T-helper 2 cell treated with Interferon-gamma antibody and Interleukin-4, amounts not matched to agents 5 μg/mL and 100 μg/mL, for 36 hours (primary cell): Measurements from ENCODE around the gene PTPRT.

Experiments
- DNase-seq: peaks from one replicate; pipeline ENCODE4 v3.0.0; 2021; ENCODE audit warnings: low spot score
- H3K27ac Mint-ChIP-seq: one replicate; pipeline ENCODE4 v1.8.0; 2021; ENCODE audit warnings: mild to moderate bottlenecking, mixed read lengths
- H3K27me3 Mint-ChIP-seq: one replicate; pipeline ENCODE4 v1.8.0; 2021; ENCODE audit warnings: low read depth, mixed read lengths
- H3K36me3 Mint-ChIP-seq: one replicate; pipeline ENCODE4 v1.8.0; 2021; ENCODE audit warnings: low read depth, mixed read lengths
- H3K4me1 Mint-ChIP-seq: one replicate; pipeline ENCODE4 v1.8.0; 2021; ENCODE audit warnings: low read depth, mixed read lengths
- H3K4me3 Mint-ChIP-seq: one replicate; pipeline ENCODE4 v1.8.0; 2022; ENCODE audit warnings: mild to moderate bottlenecking, moderate library complexity, mixed read lengths
- H3K9me3 Mint-ChIP-seq: one replicate; pipeline ENCODE4 v1.8.0; 2021; ENCODE audit warnings: mixed read lengths

Gene PTPRT

DNA sequence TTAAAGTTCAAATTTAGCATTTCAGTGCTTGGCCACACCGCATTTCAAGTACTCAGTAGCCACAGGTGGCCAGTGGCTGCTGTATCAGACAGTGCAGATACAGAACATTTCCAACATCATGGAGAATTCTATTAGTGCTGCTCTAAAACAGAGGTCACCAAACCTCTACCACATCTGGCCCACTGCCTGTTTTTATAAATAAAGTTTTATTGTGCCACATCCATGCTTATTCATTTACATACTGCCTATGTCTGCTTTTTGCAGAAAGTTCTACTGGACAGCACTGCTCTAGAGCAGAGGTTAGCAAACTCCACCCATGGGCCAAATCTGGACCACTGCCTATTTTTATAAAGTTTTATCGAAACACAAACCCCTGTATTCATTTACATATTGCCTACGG is 3.7 kb upstream of the PTPRT start:
- Mint-ChIP-seq H3K4me3 (no peak overlapping the region), H3K27ac (no peak overlapping the region), H3K27me3 (peaks cover 20% of the 10 kb centered on the region), H3K36me3 (no peaks in the 10 kb centered on the region), H3K9me3 (no peaks in the 10 kb centered on the region), H3K4me1 (no peaks in the 10 kb centered on the region)
- DNase-seq, result no peak

DNA sequence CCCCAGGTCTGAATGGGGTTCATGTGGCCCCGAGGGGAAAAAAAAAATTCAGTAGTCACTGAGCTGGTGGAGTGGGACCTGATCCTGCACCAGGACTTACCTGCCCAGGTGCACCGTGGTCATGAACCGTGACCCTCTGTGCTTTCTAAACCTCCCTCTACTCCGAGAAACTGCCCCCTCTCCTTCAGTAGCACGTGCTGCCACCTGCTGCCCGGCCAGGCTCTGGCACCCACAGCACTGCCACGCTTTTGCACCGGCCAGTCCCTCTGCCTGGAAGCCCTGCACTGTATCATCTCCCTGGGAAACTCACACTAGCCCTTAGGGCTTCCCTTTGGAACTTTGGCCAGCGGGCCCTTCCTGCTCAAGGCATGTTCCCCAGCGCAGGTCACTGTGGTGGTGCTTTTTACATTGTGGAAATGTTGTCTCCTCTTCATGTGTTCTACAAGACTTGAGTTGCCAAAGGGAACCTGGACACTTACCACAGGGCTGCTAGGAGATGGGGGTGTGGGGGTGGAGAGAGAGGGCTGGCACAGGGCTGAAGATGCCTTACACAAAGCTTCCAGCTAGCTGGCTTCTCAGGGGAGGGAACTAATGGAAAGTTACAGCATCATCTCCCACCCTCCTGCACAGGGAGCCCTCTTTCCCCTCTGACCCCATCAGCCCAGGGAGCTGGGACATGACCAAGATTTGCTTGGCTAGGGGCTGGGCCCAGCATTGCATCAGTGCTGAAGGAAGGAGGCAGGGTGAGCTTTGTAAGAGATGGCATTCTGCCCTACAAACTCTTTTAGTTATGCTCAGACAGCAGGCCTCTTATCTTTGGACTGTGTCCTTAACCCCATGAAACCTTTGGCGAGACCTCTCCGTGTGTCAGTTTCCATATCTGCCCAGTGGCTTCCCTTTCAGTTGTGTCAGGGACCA is 2.5 kb upstream of the PTPRT start:
- no peaks in the 10 kb centered on the region for H3K9me3 Mint-ChIP-seq
- no peak for DNase-seq
- H3K4me3 Mint-ChIP-seq, result no peak overlapping the region
- peaks cover 2% of the 10 kb centered on the region for H3K4me1 Mint-ChIP-seq
- no peak overlapping the region for H3K27ac Mint-ChIP-seq
- peaks cover 33% of the 10 kb centered on the region for H3K27me3 Mint-ChIP-seq
- no peaks in the 10 kb centered on the region for H3K36me3 Mint-ChIP-seq

DNA sequence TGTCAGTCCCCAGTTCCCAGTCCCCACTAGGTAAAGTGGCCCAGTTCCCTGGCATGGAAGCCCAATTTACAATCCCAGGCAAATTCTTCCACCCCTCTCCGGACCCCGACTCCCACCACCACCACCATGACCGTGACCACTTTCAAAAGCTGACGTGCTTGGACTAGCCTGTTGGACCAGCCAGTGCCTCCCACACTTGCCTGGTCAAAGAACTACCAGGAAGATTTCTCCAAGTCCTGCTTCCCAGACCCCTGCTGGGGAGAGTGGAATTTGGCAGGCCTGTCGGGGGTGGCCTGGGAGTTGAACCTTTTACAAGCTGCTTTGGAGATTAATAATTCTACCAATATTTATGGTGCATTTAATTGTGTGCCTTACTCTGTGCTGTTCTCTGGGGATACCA is 1.4 kb upstream of the PTPRT start:
- Mint-ChIP-seq H3K4me3 (no peak overlapping the region), H3K27me3 (peaks cover 33% of the 10 kb centered on the region), H3K4me1 (peaks cover 2% of the 10 kb centered on the region), H3K27ac (no peak overlapping the region), H3K9me3 (no peaks in the 10 kb centered on the region), H3K36me3 (no peaks in the 10 kb centered on the region)
- DNase-seq, result no peak

DNA sequence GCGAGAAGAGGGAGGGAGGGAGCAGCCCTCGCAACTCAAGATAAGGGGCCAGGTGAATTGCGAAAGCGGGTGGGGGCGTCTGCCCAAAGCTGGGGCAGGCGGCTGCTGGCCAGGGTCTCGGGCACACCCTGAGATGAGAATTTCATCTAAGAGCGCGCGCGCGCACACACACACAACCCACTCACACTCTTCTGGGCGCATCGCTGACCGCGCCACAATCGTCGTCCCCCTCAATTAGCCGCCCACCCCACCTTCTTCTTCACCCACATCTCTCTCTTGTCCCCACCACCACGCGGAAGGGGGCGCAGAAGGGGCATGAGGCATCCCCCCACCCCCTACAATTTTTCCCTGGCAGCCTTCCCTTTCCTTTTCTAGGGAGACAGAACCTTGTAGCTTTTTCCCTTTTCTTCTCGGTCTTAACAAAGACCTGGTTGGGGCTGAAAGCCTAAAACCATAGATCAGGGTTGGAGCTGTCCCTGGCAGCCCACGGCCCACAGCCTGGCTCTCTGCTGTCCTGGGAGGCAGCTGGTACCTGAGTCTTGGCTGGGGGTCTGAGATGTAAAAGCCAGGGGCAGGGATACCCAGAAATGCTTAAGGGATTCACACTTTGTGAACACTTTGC is 737 bp upstream of the PTPRT start:
- H3K9me3 Mint-ChIP-seq, result no peaks in the 10 kb centered on the region
- H3K4me3 Mint-ChIP-seq, result no peak overlapping the region
- peaks cover 33% of the 10 kb centered on the region for H3K27me3 Mint-ChIP-seq
- H3K27ac Mint-ChIP-seq, result no peak overlapping the region
- H3K36me3 Mint-ChIP-seq, result no peaks in the 10 kb centered on the region
- DNase-seq, result no peak
- peaks cover 2% of the 10 kb centered on the region for H3K4me1 Mint-ChIP-seq

DNA sequence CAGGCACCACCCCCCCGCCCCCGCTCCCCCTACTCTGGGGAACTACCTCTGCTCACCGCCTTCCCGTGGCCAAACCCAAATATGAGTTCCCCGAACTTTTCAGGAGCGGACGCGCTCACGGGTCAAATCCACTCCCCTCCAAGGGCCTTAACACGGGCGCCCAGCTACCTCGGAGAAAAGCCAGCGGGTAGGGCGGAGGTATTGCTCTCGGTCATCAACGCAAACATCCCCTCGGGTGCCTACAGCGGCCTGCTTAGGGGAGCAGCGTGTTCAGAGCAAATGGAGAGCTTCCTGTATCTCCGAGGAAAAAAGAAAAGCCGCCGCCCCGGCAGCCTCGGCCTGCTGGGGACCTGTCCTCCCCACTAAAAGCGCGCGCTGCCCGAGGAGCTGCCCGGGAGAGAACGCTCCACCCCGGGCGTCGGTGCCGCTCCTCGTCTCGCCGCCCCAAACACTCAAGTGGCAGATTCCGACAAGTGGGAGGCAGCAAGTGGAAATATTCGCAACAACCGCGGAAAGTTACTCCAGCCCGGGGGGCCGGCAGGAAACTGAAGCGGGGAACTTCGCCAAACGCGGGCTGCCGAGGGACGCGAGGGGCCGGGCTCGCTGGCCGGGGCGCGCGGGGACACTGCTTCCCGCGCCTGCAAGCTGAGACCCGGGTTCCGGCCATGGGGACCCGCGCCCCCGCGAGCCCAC is 699 bp downstream of the PTPRT start:
- DNase-seq, result no peak
- H3K27me3 Mint-ChIP-seq, result peaks cover 33% of the 10 kb centered on the region
- H3K4me1 Mint-ChIP-seq, result peaks cover 2% of the 10 kb centered on the region
- no peak overlapping the region for H3K4me3 Mint-ChIP-seq
- no peaks in the 10 kb centered on the region for H3K36me3 Mint-ChIP-seq
- H3K27ac Mint-ChIP-seq, result no peak overlapping the region
- H3K9me3 Mint-ChIP-seq, result no peaks in the 10 kb centered on the region

DNA sequence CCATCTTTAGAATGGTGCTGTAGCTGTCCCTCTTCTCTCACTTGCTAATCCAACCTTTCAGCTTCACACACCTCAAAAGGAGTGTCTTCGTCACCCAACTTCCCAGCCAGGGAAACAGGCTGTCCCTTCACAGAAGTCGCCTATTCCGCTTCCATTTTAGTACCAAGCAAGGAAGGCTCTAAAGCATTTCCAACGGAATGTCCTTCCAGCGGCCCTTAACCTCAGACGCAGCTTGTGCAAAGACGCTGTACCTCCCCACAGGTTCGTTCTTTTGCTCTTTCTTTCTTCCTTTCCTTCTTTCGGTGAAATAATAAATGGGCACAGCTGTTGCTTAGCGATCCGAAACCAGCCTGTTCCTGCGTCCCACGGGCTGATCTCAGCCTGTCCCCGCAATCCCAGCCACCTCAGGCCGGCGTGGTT is 1.5 kb downstream of the PTPRT start:
- Mint-ChIP-seq H3K4me3 (no peak overlapping the region), H3K4me1 (peaks cover 2% of the 10 kb centered on the region), H3K27me3 (peaks cover 33% of the 10 kb centered on the region), H3K36me3 (no peaks in the 10 kb centered on the region), H3K9me3 (no peaks in the 10 kb centered on the region), H3K27ac (no peak overlapping the region)
- no peak for DNase-seq

GRCh38 chr20:43187476-43188233 is 2.1 kb downstream of the PTPRT start:
- Mint-ChIP-seq H3K9me3 (no peaks in the 10 kb centered on the region), H3K36me3 (no peaks in the 10 kb centered on the region), H3K27me3 (peaks cover 33% of the 10 kb centered on the region), H3K27ac (no peak overlapping the region), H3K4me3 (no peak overlapping the region), H3K4me1 (peaks cover 2% of the 10 kb centered on the region)
- DNase-seq, result peak; percentile 53

GRCh38 chr20:43186312-43186711 is 3.4 kb downstream of the PTPRT start:
- DNase-seq, result no peak
- Mint-ChIP-seq H3K27ac (no peak overlapping the region), H3K27me3 (peaks cover 31% of the 10 kb centered on the region)

DNA sequence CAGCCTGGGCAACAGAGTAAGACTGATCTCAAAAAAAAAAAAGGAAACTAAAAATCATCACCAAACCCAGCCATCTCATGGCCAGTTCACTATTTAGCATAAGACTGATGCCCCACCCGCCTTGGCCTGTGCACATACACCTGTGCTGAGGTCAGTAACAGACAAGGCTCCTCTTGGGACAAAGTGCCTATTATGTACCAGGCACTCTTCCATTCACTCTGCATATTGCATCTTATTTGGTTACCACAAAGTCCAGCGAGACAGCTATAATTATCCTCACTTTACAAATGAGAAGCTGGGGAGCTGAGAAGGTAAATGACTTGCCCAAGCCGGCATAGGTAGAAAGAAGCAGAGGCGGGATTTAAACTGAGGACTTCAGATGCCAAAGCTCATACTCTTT is 3.8 kb downstream of the PTPRT start:
- Mint-ChIP-seq H3K4me3 (no peak overlapping the region), H3K36me3 (no peaks in the 10 kb centered on the region), H3K4me1 (peaks cover 2% of the 10 kb centered on the region), H3K27ac (no peak overlapping the region), H3K27me3 (peaks cover 26% of the 10 kb centered on the region), H3K9me3 (no peaks in the 10 kb centered on the region)
- DNase-seq, result no peak

More at GRCh38 chr20:43186312-43186711, 3.4 kb downstream of the PTPRT start:
- peaks cover 2% of the 10 kb centered on the region for H3K4me1 Mint-ChIP-seq
- H3K9me3 Mint-ChIP-seq, result no peaks in the 10 kb centered on the region
- no peak overlapping the region for H3K4me3 Mint-ChIP-seq
- no peaks in the 10 kb centered on the region for H3K36me3 Mint-ChIP-seq

DNA sequence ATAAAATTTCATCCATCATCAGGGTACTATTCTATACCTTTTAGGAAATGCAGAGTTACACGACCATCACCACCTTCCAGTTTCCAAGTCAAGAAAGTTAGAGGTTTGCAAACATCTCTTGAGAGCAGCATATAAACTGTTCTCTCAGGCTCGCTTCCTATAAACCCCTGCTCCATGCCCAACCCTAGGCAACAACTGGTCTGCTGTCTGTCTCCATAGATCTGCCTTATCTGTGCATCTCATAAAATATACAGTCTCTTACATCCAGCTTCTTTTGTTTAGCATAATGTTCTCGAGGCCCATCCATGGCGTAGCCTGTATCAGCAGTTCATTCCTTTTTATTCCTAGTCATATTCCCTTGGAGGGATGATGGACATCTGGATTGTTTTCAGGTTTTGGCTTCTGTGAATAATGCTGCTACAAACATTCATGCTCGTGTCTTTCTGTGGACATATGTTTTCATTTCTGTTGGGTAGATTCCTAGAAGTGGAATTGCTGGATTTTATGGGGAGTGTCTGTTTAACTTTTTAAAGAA is 6.1 kb downstream of the PTPRT start:
- no peaks in the 10 kb centered on the region for H3K36me3 Mint-ChIP-seq
- peaks cover 2% of the 10 kb centered on the region for H3K4me1 Mint-ChIP-seq
- DNase-seq, result no peak
- no peak overlapping the region for H3K4me3 Mint-ChIP-seq
- H3K27ac Mint-ChIP-seq, result no peak overlapping the region
- H3K9me3 Mint-ChIP-seq, result no peaks in the 10 kb centered on the region
- H3K27me3 Mint-ChIP-seq, result peaks cover 14% of the 10 kb centered on the region

DNA sequence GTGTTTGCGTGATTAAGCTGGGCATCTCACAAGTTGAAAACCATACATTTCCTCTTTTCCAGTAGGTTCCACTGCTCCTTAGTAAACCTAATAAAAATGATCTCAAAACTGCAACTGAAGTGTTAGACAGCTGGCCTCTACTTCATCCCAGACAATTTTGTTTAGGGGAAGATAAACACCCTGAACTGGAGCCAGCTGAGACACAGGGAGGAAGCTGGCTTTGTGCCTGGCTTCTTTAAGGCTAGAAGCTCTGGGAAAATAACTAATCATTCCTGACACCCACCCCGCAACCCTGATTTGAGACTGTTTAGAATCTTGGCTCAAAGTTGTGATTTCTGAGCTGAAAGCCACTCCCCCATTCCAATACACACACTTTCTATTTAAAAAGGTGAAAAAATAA is 11.6 kb downstream of the PTPRT start:
- H3K27ac Mint-ChIP-seq, result no peak overlapping the region
- H3K36me3 Mint-ChIP-seq, result no peaks in the 10 kb centered on the region
- no peaks in the 10 kb centered on the region for H3K27me3 Mint-ChIP-seq
- DNase-seq, result no peak
- no peaks in the 10 kb centered on the region for H3K4me1 Mint-ChIP-seq
- H3K9me3 Mint-ChIP-seq, result peaks cover 4% of the 10 kb centered on the region
- H3K4me3 Mint-ChIP-seq, result no peak overlapping the region

DNA sequence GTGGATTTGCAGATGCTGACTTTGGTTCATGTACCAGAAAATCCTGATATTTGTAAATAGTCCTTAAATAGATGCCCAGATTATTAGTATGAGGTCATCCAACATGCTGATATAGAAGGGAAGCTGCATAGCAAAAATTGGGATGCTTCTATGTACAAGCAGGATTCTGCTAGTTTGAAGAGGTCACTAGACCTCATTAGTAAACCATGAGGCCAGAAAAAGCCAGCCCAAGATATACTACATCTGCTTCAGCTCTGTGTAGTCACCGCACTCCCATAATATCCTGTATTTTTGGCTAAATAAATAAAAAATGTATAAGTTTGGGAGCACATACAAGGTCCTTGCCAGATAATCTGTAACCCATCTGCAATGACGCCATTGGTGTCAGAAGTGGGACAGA is 13.0 kb downstream of the PTPRT start:
- no peaks in the 10 kb centered on the region for H3K27me3 Mint-ChIP-seq
- no peak overlapping the region for H3K4me3 Mint-ChIP-seq
- H3K27ac Mint-ChIP-seq, result no peak overlapping the region
- H3K4me1 Mint-ChIP-seq, result no peaks in the 10 kb centered on the region
- H3K9me3 Mint-ChIP-seq, result peaks cover 4% of the 10 kb centered on the region
- no peak for DNase-seq
- H3K36me3 Mint-ChIP-seq, result no peaks in the 10 kb centered on the region

DNA sequence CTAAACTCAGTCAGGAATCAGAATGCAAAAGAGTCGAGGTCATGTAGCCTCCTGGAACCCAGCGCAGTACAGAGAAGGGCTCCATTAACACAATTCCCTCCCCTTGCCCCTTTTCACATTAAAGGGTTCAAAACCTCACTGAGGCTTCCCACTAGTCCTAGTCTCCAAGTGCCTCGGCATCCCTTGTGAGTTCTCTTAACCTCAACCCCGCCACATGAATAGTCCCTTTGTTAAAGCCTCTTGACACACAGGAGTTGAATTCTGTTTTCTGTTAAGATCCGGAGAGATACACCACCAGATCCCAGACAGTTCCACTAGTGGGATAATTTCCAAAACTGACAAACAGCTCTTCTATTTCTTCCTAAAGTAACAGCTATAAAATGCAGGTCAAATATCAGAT is 17.8 kb downstream of the PTPRT start:
- H3K4me3 Mint-ChIP-seq, result no peak overlapping the region
- no peak overlapping the region for H3K27ac Mint-ChIP-seq
- no peaks in the 10 kb centered on the region for H3K36me3 Mint-ChIP-seq
- H3K27me3 Mint-ChIP-seq, result no peaks in the 10 kb centered on the region
- no peak for DNase-seq
- H3K9me3 Mint-ChIP-seq, result peaks cover 4% of the 10 kb centered on the region
- H3K4me1 Mint-ChIP-seq, result no peaks in the 10 kb centered on the region
